GM12878 (cell line): ENCODE data around the gene ZNF407. TPM values are rescaled to one million over a fixed set of nuclear protein-coding genes. Genes with fewer than 3 reads are reported as not detected.
A peak's percentile ranks its signal among the peaks of the same experiment; 100 is the strongest.

Experiments used
- CEBPB ChIP-seq, 2 experiments: fragments of 150-350 bp in 1 of 2; IDR thresholded peaks; 2 replicates each; pipeline ENCODE4 v1.6.1; 2012 to 2014; ENCODE audit warnings: low read depth in 2 of 2, low read length in 2 of 2, borderline replicate concordance in 1 of 2, inconsistent platforms in 1 of 2
- CHD1 ChIP-seq: IDR thresholded peaks from 2 replicates; pipeline ENCODE4 v1.6.1; 2012; ENCODE audit warnings: low read depth, low read length, improper control_type of control experiment
- MLLT1 ChIP-seq: fragments of 450-650 bp; IDR thresholded peaks from 2 replicates; pipeline ENCODE4 v1.6.1; 2016; ENCODE audit warnings: mild to moderate bottlenecking
- POLR2AphosphoS2 ChIP-seq: IDR thresholded peaks from 2 replicates; pipeline ENCODE4 v1.6.1; 2011; ENCODE audit warnings: low read depth, mild to moderate bottlenecking, low read length, improper control_type of control experiment, moderate library complexity
- RELA ChIP-seq: fragments of 450-650 bp; IDR thresholded peaks from 2 replicates; pipeline ENCODE4 v1.8.0; 2014; ENCODE audit warnings: borderline replicate concordance; ENCODE audit not compliant: partially characterized antibody
- SMARCA5 ChIP-seq: fragments of 450-650 bp; IDR thresholded peaks from 2 replicates; pipeline ENCODE4 v1.6.1; 2017; ENCODE audit warnings: mild to moderate bottlenecking
- SMC3 ChIP-seq: IDR thresholded peaks from 2 replicates; pipeline ENCODE4 v1.6.1; 2011; ENCODE audit warnings: low read length, improper control_type of control experiment, borderline replicate concordance
- USF2 ChIP-seq: IDR thresholded peaks from 2 replicates; pipeline ENCODE4 v1.6.1; 2011; ENCODE audit warnings: low read depth, low read length, improper control_type of control experiment, borderline replicate concordance
- ZBTB33 ChIP-seq: fragments of 450-650 bp; IDR thresholded peaks from 2 replicates; pipeline ENCODE4 v1.6.1; 2017; ENCODE audit warnings: mild to moderate bottlenecking
- ZBTB40 ChIP-seq: fragments of 450-650 bp; IDR thresholded peaks from 2 replicates; pipeline ENCODE4 v1.6.1; 2016; ENCODE audit warnings: mild to moderate bottlenecking, moderate library complexity, borderline replicate concordance
- ZNF687 ChIP-seq: fragments of 450-650 bp; IDR thresholded peaks from 2 replicates; pipeline ENCODE4 v1.6.1; 2017; ENCODE audit warnings: mild to moderate bottlenecking, moderate library complexity
- polyA plus RNA-seq, 11 experiments: library from polyadenylated mRNA; depleted of rRNA in 4 of 11; unstranded in 6 of 11; stranded (reverse) in 5 of 11; fragments of >200 nt; fragmentation: Nextera tagmentation in 4 of 11; fragmentation: Illumina TruSeq in 1 of 11; extraction: Ambion mirVana in 4 of 11; extraction: Trizol in 1 of 11; gene quantifications; 1 replicate in 1 of 11; 2 replicates in 10 of 11; pipeline versions ENCODE4 v1.2.1 to v1.2.3, GENCODE V29; 2011 to 2016; ENCODE audit warnings: inconsistent platforms in 2 of 11, missing spikeins in 2 of 11, low read depth in 1 of 11
- total RNA-seq, 4 experiments: library from RNA; depleted of rRNA in 3 of 4; stranded (reverse); fragments of >200 nt in 3 of 4; fragmentation: Illumina TruSeq in 1 of 4; extraction: Trizol in 1 of 4; gene quantifications; 2 replicates each; pipeline versions ENCODE4 v1.2.1 to v1.2.3, GENCODE V29; 2013 to 2021

ZNF407 gene
- total and polyA plus RNA-seq, 10 of the 15 experiments (the other 5 are each of a cell fraction or from before 2014, with no cell fraction given): 0.69 to 11.6 (median 5.3) TPM

GRCh38 chr18:75016025-75016717 lies 418.5 kb downstream of the ZNF407 start (continued):
- no peak for TF ChIP-seq ZNF687
- TF ChIP-seq RELA: no peak
- TF ChIP-seq MLLT1: peak; percentile 70; the same call in 1 of the 2 replicates
- TF ChIP-seq SMARCA5: no peak
- no peak for TF ChIP-seq ZBTB33
- no peak for TF ChIP-seq ZBTB40
- 0 out of 4 replicates have a peak, but pooled peaks of 1 of the 2 experiments have one; percentile 52 for TF ChIP-seq CEBPB (IDR thresholded peaks at IDR 0.05; ENCODE audit: borderline replicate concordance in 1 of 2, low read depth in 2 of 2, low read length in 2 of 2)
- TF ChIP-seq POLR2AphosphoS2: no peak
- no peak for TF ChIP-seq CHD1
- TF ChIP-seq SMC3: no peak
- no peak for TF ChIP-seq USF2
